Right cardiac atrium (tissue), 5 donors: ENCODE data around the gene POU2AF3. TPM values are rescaled to one million over a fixed set of nuclear protein-coding genes. Genes with fewer than 3 reads are reported as not detected.
"Not testable (repeated sequence)": the region's sequence is repeated elsewhere in the genome, so short reads cannot be mapped to it uniquely, and the experiment has no call there.

ENCODE experiments used
- ATAC-seq, 2 donors: fragments of 200-7000 bp; cut with Tn5 transposase; one replicate each; pipeline versions ENCODE4 v1.8.0 to v1.9.1; 2020; ENCODE audit warnings: moderate library complexity in 2 of 2, mild to moderate bottlenecking in 1 of 2
- DNase-seq, 3 donors: peaks; one replicate each; pipeline ENCODE4 v3.0.0-alpha.2; 2020
- H3K27ac ChIP-seq: one replicate; pipeline ENCODE4 v1.5.1; 2013; ENCODE audit warnings: mild to moderate bottlenecking, low read length, control low read depth, moderate library complexity
- H3K27me3 ChIP-seq: one replicate; pipeline ENCODE4 v1.6.1; 2013; ENCODE audit not compliant: control insufficient read depth, insufficient read depth
- H3K4me1 ChIP-seq: one replicate; pipeline ENCODE4 v1.6.1; 2013; ENCODE audit warnings: low read length; ENCODE audit not compliant: control insufficient read depth, insufficient read depth
- H3K4me3 ChIP-seq: one replicate; pipeline ENCODE4 v1.5.1; 2013; ENCODE audit warnings: low read length, control low read depth
- H3K9me3 ChIP-seq: one replicate; pipeline ENCODE4 v1.6.1; 2013; ENCODE audit warnings: low read length; ENCODE audit not compliant: control insufficient read depth
- WGBS: extraction: QIAGEN DNeasy Blood & Tissue Kit; methylation state at CpG from one replicate; pipeline ENCODE4 v1.1.7; 2013; 5-methylcytosine and 5-hydroxymethylcytosine counted together
- intact Hi-C, 4 donors: fragments of 100-400 bp; cut with DNase I; formaldehyde crosslinking; loops; one replicate each; pipeline versions ENCODE4 v1.11.0 to v1.14.0; 2022 to 2023
- long read RNA-seq, 4 donors: library from polyadenylated mRNA; unstranded; transcript quantifications; one replicate each; pipeline ENCODE4 v2.0.0, GENCODE V29; 2020 to 2021
- polyA plus RNA-seq: library from polyadenylated mRNA; stranded (reverse); fragments of 200-250 nt; gene quantifications from one replicate; pipeline ENCODE4 v1.2.3, GENCODE V29; 2013
- total RNA-seq, 4 donors: library from RNA; stranded (reverse); fragmentation: NEBNext Ultra II Directional; extraction: Animal tissue kit (Norgen Biotek cat#: 25700); gene quantifications; one replicate each; pipeline ENCODE4 v1.2.1, GENCODE V29; 2021
- donor health status: healthy with polysubstance abuse.
- donor health status: DM: no; HTN: yes; CAD: no.
- donor health status: DM: no; HTN: no; CAD: no.
- donor health status: DM: no; HTN: yes; CAD: no; lungs with severe emphysema.
- donor health status: DM: yes; HTN: yes; CAD: no.

Gene POU2AF3
- total RNA-seq (under 1 TPM; 0.21 to 0.42 (median 0.38) TPM), polyA plus RNA-seq (0.61 TPM)
- long read RNA-seq, donor 1 = 0 reads
- long read RNA-seq, donor 2 = 0 reads
- long read RNA-seq, donor 3 = 0 reads
- long read RNA-seq, donor 4, partial matches to known transcripts = 0 of 1 reads
- long read RNA-seq, donor 4, other reads (novel, unspliced or antisense) = 0 of 1 reads

GRCh38 chr11:111298413-111299100 is at the start of gene POU2AF3:
POU2AF3 (plus strand) TSS chr11:111298546; CDS start chr11:111298582, 36 bp downstream.
- Histone ChIP-seq H3K27ac (no peak within 1 kb of the TSS), H3K9me3 (no peaks in the 10 kb centered on the region), H3K4me3 (peak within 1 kb of the TSS; percentile 57), H3K4me1 (no peaks in the 10 kb centered on the region), H3K27me3 (no peaks in the 10 kb centered on the region)
- intact Hi-C loops = loop anchor here in 1 of 4 donors (5.0 kb wide), 1 partner anchor 124 kb away; no protein-coding TSS in a partner anchor
- ATAC-seq = peak; percentile 62 to 69
- peak in 2 of 3 donors; percentile 28 to 74 for DNase-seq
- 10% methylated on average over 57 of the region's 57 CpGs for WGBS

- no peak for ATAC-seq
- Histone ChIP-seq H3K4me3 (no peak overlapping the region), H3K27ac (no peak overlapping the region), H3K27me3 (no peaks in the 10 kb centered on the region), H3K4me1 (no peaks in the 10 kb centered on the region), H3K9me3 (no peaks in the 10 kb centered on the region)
- intact Hi-C loops = no loop called here
- whole genome bisulfite sequencing = 52% methylated on average over 2 of the region's 2 CpGs
- DNase-seq = no peak
These were observed 47.4 kb upstream of the POU2AF3 start for GRCh38 chr11:111250936-111251335.

GRCh38 chr11:111253131-111253530 is 45.2 kb upstream of the POU2AF3 start:
- H3K9me3 ChIP-seq = no peaks in the 10 kb centered on the region
- H3K27me3 ChIP-seq = no peaks in the 10 kb centered on the region
- intact Hi-C loops = no loop called here
- no peak overlapping the region for H3K27ac ChIP-seq
- WGBS = 92% methylated on average over 1 of the region's 1 CpG
- H3K4me3 ChIP-seq = no peak overlapping the region
- DNase-seq (no peak), ATAC-seq (no peak)
- H3K4me1 ChIP-seq = no peaks in the 10 kb centered on the region

GRCh38 chr11:111253630-111254029 is 44.7 kb upstream of the POU2AF3 start:
- Histone ChIP-seq H3K9me3 (no peaks in the 10 kb centered on the region), H3K27me3 (no peaks in the 10 kb centered on the region), H3K4me1 (no peaks in the 10 kb centered on the region), H3K4me3 (no peak overlapping the region), H3K27ac (no peak overlapping the region)
- WGBS = 74% methylated on average over 5 of the region's 5 CpGs
- ATAC-seq (no peak), DNase-seq (no peak)
- intact Hi-C loops = no loop called here

- 87% methylated on average over 4 of the region's 4 CpGs for WGBS
- no peaks in the 10 kb centered on the region for H3K9me3 ChIP-seq
- DNase-seq = no peak
- ATAC-seq = no peak
- H3K4me1 ChIP-seq = no peaks in the 10 kb centered on the region
- no peak overlapping the region for H3K4me3 ChIP-seq
- no peaks in the 10 kb centered on the region for H3K27me3 ChIP-seq
- intact Hi-C loops = no loop called here
- no peak overlapping the region for H3K27ac ChIP-seq
These were observed 40.3 kb upstream of the POU2AF3 start for GRCh38 chr11:111258046-111258445.

- ATAC-seq (no peak), DNase-seq (no peak)
- H3K27ac ChIP-seq = no peak overlapping the region
- H3K4me1 ChIP-seq = no peaks in the 10 kb centered on the region
- intact Hi-C loops = no loop called here
- no peaks in the 10 kb centered on the region for H3K9me3 ChIP-seq
- WGBS = 88% methylated on average over 4 of the region's 4 CpGs
- H3K27me3 ChIP-seq = no peaks in the 10 kb centered on the region
- no peak overlapping the region for H3K4me3 ChIP-seq
These were observed 38.5 kb upstream of the POU2AF3 start for GRCh38 chr11:111259896-111260295.

GRCh38 chr11:111260811-111261210 is 37.5 kb upstream of the POU2AF3 start:
- intact Hi-C loops = no loop called here
- WGBS = 86% methylated on average over 4 of the region's 4 CpGs
- H3K4me3 ChIP-seq = no peak overlapping the region
- H3K27me3 ChIP-seq = no peaks in the 10 kb centered on the region
- no peaks in the 10 kb centered on the region for H3K4me1 ChIP-seq
- ATAC-seq (no peak), DNase-seq (no peak)
- H3K27ac ChIP-seq = no peak overlapping the region
- no peaks in the 10 kb centered on the region for H3K9me3 ChIP-seq

GRCh38 chr11:111264646-111265045 is 33.7 kb upstream of the POU2AF3 start:
- no peaks in the 10 kb centered on the region for H3K9me3 ChIP-seq
- H3K4me1 ChIP-seq = no peaks in the 10 kb centered on the region
- H3K27me3 ChIP-seq = no peaks in the 10 kb centered on the region
- no peak overlapping the region for H3K4me3 ChIP-seq
- 73% methylated on average over 1 of the region's 1 CpG for WGBS
- DNase-seq = no peak
- intact Hi-C loops = no loop called here
- no peak for ATAC-seq
- no peak overlapping the region for H3K27ac ChIP-seq

GRCh38 chr11:111265421-111265820 is 32.9 kb upstream of the POU2AF3 start:
- no peak for ATAC-seq
- no peak overlapping the region for H3K4me3 ChIP-seq
- no peaks in the 10 kb centered on the region for H3K9me3 ChIP-seq
- no peaks in the 10 kb centered on the region for H3K27me3 ChIP-seq
- intact Hi-C loops = no loop called here
- no peaks in the 10 kb centered on the region for H3K4me1 ChIP-seq
- H3K27ac ChIP-seq = no peak overlapping the region
- WGBS = 96% methylated on average over 2 of the region's 2 CpGs
- DNase-seq = no peak

GRCh38 chr11:111268303-111268702 is 30.0 kb upstream of the POU2AF3 start:
- intact Hi-C loops, DNase-seq, ATAC-seq, H3K9me3 ChIP-seq, H3K4me1 ChIP-seq, H3K27ac ChIP-seq, H3K4me3 ChIP-seq, H3K27me3 ChIP-seq: not testable (repeated sequence)
- 82% methylated on average over 4 of the region's 4 CpGs for WGBS

- H3K4me1 ChIP-seq = no peaks in the 10 kb centered on the region
- intact Hi-C loops = no loop called here
- no peaks in the 10 kb centered on the region for H3K9me3 ChIP-seq
- H3K27me3 ChIP-seq = no peaks in the 10 kb centered on the region
- DNase-seq (no peak), ATAC-seq (no peak)
- no peak overlapping the region for H3K4me3 ChIP-seq
- WGBS = 55% methylated on average over 5 of the region's 5 CpGs
- H3K27ac ChIP-seq = no peak overlapping the region
These were observed 29.0 kb upstream of the POU2AF3 start for GRCh38 chr11:111269146-111269868.
